ENCODE measurements around the gene EPM2AIP1.
"Not testable (repeated sequence)": the region's sequence is repeated elsewhere in the genome, so short reads cannot be mapped to it uniquely, and the experiment has no call there.

Gene EPM2AIP1

DNA sequence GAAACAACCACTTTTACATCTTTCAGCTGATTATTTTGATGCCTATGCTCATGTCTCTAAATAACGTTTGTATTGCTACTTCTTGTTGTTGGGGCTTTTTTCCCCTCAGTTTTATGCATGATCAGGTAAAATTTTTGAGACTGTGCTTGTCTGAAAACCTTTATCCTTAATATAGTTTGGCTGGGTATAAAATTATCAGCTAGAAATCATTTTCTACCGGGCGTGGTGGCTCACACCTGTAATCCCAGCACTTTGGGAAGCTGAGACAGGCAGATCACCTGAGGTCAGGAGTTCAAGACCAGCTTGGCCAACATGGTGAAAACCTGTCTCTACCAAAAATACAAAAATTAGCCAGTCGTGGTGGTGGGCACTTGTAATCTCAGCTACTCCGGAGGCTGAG, 45.1 kb downstream of the EPM2AIP1 start:
- not testable (repeated sequence) for H3K4me3 ChIP-seq (ENCODE audit: extremely low read depth, insufficient read depth, low read length, poor library complexity, severe bottlenecking); H3K4me1 ChIP-seq (ENCODE audit: control insufficient read depth, insufficient read depth, low read length, poor library complexity, severe bottlenecking); H3K36me3 ChIP-seq (ENCODE audit: control insufficient read depth, insufficient read depth, low read length); H3K27ac ChIP-seq (ENCODE audit: low read depth, low read length, severe bottlenecking)
- WGBS, 2 experiments (ENCODE audit: insufficient coverage in 2 of 2): 80% methylated on average over 4 of the region's 5 CpGs
- H3K9me3 ChIP-seq (ENCODE audit: control insufficient read depth, low read length): peaks cover 23% of the 10 kb centered on the region

DNA sequence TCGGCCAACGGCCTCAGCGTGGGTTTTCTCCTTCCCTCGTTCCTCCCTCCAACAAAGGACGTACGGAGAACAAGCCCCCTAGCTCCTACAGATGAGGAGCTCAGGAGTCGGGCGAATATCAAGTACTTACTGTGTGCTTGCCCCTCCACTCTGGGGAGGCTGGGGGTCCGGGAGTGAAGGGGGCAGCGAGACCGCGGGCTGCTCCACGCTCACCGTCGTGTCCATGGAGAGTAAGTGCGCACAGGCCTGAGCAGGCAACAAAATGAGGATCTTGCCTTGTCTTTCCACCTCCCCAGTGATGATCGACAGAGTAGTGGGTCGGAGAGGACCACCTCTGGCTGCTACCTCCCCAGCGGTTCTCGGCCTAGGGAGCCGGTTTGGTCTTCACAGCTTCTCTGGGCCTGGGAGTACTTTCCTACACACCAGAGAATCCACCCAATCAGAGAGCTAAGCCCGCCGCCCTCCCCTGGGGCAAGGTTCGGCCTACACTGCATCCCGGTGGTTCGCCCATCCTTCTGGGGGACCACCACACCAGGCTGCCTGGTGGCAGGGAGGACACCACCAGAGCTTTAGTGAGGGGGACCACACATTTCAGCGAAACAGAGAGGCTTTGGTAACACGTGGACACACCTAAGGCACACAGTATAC, 47.5 kb downstream of the EPM2AIP1 start:
- H3K9me3 ChIP-seq (ENCODE audit: control insufficient read depth, low read length): peaks cover 23% of the 10 kb centered on the region
- no peak overlapping the region for H3K27ac ChIP-seq (ENCODE audit: low read depth, low read length, severe bottlenecking)
- WGBS, 2 experiments (ENCODE audit: insufficient coverage in 2 of 2): 84 to 89% methylated on average over 18 to 23 of the region's 28 CpGs
- H3K4me1 ChIP-seq (ENCODE audit: control insufficient read depth, insufficient read depth, low read length, poor library complexity, severe bottlenecking): peaks cover 7% of the 10 kb centered on the region
- no peak overlapping the region for H3K4me3 ChIP-seq (ENCODE audit: extremely low read depth, insufficient read depth, low read length, poor library complexity, severe bottlenecking)
- no peaks in the 10 kb centered on the region for H3K36me3 ChIP-seq (ENCODE audit: control insufficient read depth, insufficient read depth, low read length)

DNA sequence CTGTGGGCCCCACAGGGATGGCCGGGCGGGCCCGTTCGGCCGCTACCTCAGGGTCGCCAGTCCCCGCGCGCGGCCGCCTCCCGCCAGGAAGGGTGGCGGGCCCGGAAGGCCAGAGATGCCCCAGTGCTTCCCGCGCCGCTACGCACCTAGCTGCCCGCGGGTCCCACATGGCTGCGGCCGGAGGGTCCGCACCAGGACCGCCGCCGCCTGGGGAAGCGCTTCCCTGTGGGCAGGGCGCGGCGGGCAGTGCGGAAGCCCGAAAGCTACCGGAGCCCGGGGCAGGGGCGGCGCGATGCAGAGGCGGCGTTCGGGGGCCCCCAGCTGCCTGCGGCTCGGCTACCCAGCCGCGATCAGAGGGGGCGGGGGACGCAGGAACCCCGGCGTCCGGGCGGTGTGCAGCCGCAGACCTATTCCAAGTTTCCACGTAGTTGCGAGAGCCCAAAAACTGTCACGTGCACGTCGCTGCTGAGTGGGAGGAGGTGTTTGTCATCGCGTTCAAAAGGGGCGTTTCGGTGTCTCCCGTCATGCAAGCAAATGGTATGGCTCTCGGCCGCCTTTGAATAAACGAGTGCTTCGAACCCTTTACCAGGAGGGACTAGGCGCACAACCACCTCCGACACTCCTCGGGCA, 48.2 kb downstream of the EPM2AIP1 start, which contains the start of gene TRANK1:
TSS of gene TRANK1 (minus strand) at position 414 of the 630 bp plus-strand sequence. CDS start at position 169, 245 bp downstream.
- Histone ChIP-seq H3K36me3 (ENCODE audit: control insufficient read depth, insufficient read depth, low read length) (no peaks in the 10 kb centered on the region), H3K4me3 (ENCODE audit: extremely low read depth, insufficient read depth, low read length, poor library complexity, severe bottlenecking) (peak within 1 kb of the TSS; percentile 45), H3K27ac (ENCODE audit: low read depth, low read length, severe bottlenecking) (no peak within 1 kb of the TSS), H3K9me3 (ENCODE audit: control insufficient read depth, low read length) (peaks cover 23% of the 10 kb centered on the region), H3K4me1 (ENCODE audit: control insufficient read depth, insufficient read depth, low read length, poor library complexity, severe bottlenecking) (peaks cover 7% of the 10 kb centered on the region)
- WGBS, 2 experiments (ENCODE audit: insufficient coverage in 2 of 2): 10 to 11% methylated on average over 57 to 65 of the region's 68 CpGs

DNA sequence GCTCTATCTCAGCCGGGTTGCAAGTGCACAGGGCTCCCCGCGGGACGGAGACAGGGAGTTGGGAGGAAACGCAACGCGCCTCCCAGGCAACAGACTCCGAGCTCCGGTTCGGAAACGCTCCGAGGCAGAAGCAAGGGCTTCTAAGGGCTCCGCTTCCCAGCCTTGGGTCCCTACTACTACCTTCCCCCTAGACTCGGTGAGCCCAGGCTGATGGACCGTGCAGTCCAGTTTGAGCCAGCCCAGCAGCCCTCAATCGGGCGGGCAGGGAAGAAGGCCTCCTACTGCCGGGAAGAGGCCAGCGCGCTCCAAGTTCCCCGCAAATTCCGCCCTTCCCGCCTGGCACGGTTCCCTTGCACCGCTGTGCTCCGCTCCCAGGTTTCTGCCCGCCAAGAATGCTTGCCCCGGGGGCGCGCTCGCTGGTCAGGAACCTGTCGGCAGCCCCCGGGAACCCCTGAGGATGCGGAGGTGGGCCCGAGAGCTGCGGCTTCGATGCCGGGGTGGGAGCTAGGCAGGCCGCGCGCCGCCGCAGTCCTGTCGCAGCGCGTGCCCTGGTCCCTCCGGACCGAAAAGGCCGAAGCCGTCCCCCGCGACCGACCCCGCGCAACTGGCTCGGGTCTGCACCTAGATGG, 48.8 kb downstream of the EPM2AIP1 start:
- Histone ChIP-seq H3K9me3 (ENCODE audit: control insufficient read depth, low read length) (peaks cover 23% of the 10 kb centered on the region), H3K27ac (ENCODE audit: low read depth, low read length, severe bottlenecking) (no peak overlapping the region), H3K4me1 (ENCODE audit: control insufficient read depth, insufficient read depth, low read length, poor library complexity, severe bottlenecking) (peaks cover 7% of the 10 kb centered on the region), H3K4me3 (ENCODE audit: extremely low read depth, insufficient read depth, low read length, poor library complexity, severe bottlenecking) (peak overlapping the region; percentile 45), H3K36me3 (ENCODE audit: control insufficient read depth, insufficient read depth, low read length) (no peaks in the 10 kb centered on the region)
- 1 to 2% methylated on average over 49 to 55 of the region's 56 CpGs for WGBS, 2 experiments (ENCODE audit: insufficient coverage in 2 of 2)

DNA sequence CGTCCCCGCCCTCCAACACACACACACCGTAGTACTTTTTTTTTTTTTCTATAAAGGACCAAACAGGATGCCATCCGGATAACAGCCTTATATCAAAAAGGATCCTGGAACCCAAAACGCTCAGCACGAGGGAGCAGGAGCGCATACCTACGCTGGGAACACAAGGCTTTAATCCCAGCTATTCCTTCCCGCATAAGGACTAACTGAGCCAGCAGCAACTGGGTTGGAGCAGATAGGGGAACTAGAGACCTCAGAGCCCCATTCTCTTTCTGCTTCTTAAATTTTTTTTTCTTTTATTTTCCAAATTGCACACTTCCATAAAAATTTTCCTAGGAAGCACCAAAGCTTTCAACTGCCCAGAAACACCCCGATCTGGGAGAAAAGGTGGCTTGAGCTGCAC, 49.3 kb downstream of the EPM2AIP1 start:
- Histone ChIP-seq H3K9me3 (ENCODE audit: control insufficient read depth, low read length) (peaks cover 23% of the 10 kb centered on the region), H3K4me3 (ENCODE audit: extremely low read depth, insufficient read depth, low read length, poor library complexity, severe bottlenecking) (peak overlapping the region; percentile 45), H3K27ac (ENCODE audit: low read depth, low read length, severe bottlenecking) (no peak overlapping the region), H3K36me3 (ENCODE audit: control insufficient read depth, insufficient read depth, low read length) (no peaks in the 10 kb centered on the region), H3K4me1 (ENCODE audit: control insufficient read depth, insufficient read depth, low read length, poor library complexity, severe bottlenecking) (peaks cover 7% of the 10 kb centered on the region)
- 38 to 48% methylated on average over 7 to 9 of the region's 10 CpGs for WGBS, 2 experiments (ENCODE audit: insufficient coverage in 2 of 2)

DNA sequence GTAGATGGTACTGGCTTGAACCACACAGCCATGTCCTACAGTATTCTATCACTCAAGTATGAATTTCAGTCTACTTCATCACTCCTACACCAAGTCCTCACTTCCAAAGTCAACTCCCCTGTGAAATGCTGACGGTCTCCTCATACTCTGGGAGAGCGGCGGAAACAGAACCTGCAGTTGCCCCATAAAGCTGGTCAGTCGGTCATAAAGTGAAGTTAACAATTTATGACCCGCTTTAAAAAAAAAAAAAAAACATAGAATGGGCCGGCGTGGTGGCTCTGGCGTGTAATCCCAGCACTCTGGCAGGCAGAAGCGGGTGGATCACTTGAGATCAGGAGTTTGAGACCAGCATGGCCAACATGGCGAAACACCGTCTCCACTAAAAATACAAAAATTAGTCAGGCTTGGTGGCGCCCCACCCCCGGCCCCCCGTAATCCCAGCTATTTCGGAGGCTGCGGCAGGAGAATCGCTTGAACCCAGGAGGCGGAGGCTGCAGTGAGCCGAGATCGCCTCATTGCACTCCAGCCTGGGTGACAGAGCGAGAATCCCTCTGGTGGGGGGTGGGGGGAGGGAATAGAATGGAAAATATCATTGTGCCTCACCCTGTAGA, 50.2 kb downstream of the EPM2AIP1 start:
- peaks cover 17% of the 10 kb centered on the region for H3K9me3 ChIP-seq (ENCODE audit: control insufficient read depth, low read length)
- WGBS, 2 experiments (ENCODE audit: insufficient coverage in 2 of 2): 95% methylated on average over 10 to 11 of the region's 21 CpGs
- no peak overlapping the region for H3K4me3 ChIP-seq (ENCODE audit: extremely low read depth, insufficient read depth, low read length, poor library complexity, severe bottlenecking)
- H3K27ac ChIP-seq (ENCODE audit: low read depth, low read length, severe bottlenecking): no peak overlapping the region
- no peaks in the 10 kb centered on the region for H3K36me3 ChIP-seq (ENCODE audit: control insufficient read depth, insufficient read depth, low read length)
- peaks cover 7% of the 10 kb centered on the region for H3K4me1 ChIP-seq (ENCODE audit: control insufficient read depth, insufficient read depth, low read length, poor library complexity, severe bottlenecking)

DNA sequence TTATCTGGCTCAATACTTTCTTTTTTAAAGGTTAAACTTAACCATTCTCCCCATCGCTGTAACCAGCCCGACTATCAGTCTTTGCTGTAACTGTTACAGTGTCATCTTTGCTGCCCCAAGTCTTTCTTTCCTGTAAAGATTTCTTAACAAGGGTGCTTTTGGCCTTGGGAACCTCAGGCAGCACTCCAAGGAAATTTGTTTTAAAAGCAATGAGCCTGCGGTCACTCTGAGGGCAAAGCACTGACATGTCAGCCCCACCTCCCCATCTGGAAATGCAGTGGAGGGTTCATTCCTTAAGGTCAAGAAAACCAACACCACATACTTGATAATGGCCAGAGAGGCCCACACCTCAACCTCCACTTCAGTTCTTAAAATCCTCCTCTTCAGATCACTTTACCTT, 51.3 kb downstream of the EPM2AIP1 start:
- Histone ChIP-seq H3K4me1 (ENCODE audit: control insufficient read depth, insufficient read depth, low read length, poor library complexity, severe bottlenecking) (peaks cover 7% of the 10 kb centered on the region), H3K27ac (ENCODE audit: low read depth, low read length, severe bottlenecking) (no peak overlapping the region), H3K36me3 (ENCODE audit: control insufficient read depth, insufficient read depth, low read length) (no peaks in the 10 kb centered on the region), H3K9me3 (ENCODE audit: control insufficient read depth, low read length) (peaks cover 16% of the 10 kb centered on the region), H3K4me3 (ENCODE audit: extremely low read depth, insufficient read depth, low read length, poor library complexity, severe bottlenecking) (no peak overlapping the region)
- WGBS, 2 experiments (ENCODE audit: insufficient coverage in 2 of 2): 79 to 91% methylated on average over 2 to 3 of the region's 3 CpGs

DNA sequence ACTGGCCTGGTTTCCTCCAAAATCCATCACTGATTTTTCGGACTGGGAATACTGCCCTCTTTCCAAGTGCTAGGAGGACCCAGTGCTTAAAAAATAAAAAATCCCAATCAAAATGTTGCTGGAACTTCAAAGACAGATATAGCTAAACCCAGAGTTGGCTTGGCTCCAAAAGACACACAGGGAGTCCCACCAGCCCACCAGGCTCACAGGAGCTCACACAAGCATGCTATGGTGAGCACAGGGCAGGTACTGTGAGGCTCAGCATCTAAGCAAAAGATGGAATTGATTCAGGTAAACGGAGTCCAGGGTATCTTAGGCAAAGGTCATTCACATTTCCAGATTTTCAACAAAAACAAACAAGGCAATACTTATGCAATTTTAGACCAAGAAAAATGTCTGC, 51.8 kb downstream of the EPM2AIP1 start:
- Histone ChIP-seq H3K4me1 (ENCODE audit: control insufficient read depth, insufficient read depth, low read length, poor library complexity, severe bottlenecking) (peaks cover 7% of the 10 kb centered on the region), H3K9me3 (ENCODE audit: control insufficient read depth, low read length) (peaks cover 13% of the 10 kb centered on the region), H3K4me3 (ENCODE audit: extremely low read depth, insufficient read depth, low read length, poor library complexity, severe bottlenecking) (no peak overlapping the region), H3K27ac (ENCODE audit: low read depth, low read length, severe bottlenecking) (no peak overlapping the region), H3K36me3 (ENCODE audit: control insufficient read depth, insufficient read depth, low read length) (no peaks in the 10 kb centered on the region)
- no CpG with 5 or more reads among the region's 2 CpGs for WGBS, 2 experiments (ENCODE audit: insufficient coverage in 2 of 2)

DNA sequence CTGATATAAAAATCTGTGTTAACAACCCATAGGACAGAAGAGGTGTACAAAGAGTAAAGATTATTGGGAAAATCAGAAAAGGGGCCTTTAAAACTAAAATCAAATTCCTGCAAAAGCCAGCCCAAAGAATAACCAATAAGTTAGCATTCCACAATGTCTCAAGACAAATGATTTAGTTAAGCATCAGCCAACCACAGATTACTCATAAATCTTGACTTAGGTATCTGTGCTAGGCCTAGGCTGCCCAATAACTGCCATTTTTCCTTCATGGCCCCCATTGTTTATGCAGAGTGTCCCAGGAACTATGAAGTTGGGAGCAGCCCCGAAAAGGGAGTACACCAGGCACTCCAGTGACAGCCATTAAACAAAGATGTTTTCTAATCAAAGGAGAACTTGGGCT, 55.4 kb downstream of the EPM2AIP1 start:
- Histone ChIP-seq H3K27ac (ENCODE audit: low read depth, low read length, severe bottlenecking) (no peak overlapping the region), H3K36me3 (ENCODE audit: control insufficient read depth, insufficient read depth, low read length) (no peaks in the 10 kb centered on the region), H3K4me3 (ENCODE audit: extremely low read depth, insufficient read depth, low read length, poor library complexity, severe bottlenecking) (no peak overlapping the region), H3K4me1 (ENCODE audit: control insufficient read depth, insufficient read depth, low read length, poor library complexity, severe bottlenecking) (peaks cover 19% of the 10 kb centered on the region), H3K9me3 (ENCODE audit: control insufficient read depth, low read length) (peaks cover 5% of the 10 kb centered on the region)
- WGBS, 2 experiments (ENCODE audit: insufficient coverage in 2 of 2): 43% methylated on average over 1 of the region's 1 CpG; no CpG with 5 or more reads in 1 of the 2 experiments

Data from mesodermal cell (in vitro differentiated cells).